HG03108 (cell line): Measurements from ENCODE around the gene RASSF5.
"Not testable (repeated sequence)": the region's sequence is repeated elsewhere in the genome, so short reads cannot be mapped to it uniquely, and the experiment has no call there.

Experiments used
- ATAC-seq: cut with Tn5 transposase; IDR thresholded peaks from one replicate; pipeline ENCODE4 v1.9.1; 2021; ENCODE audit warnings: moderate library complexity; ENCODE audit not compliant: unreplicated experiment

Gene RASSF5

GRCh38 chr1:206476591-206476990, 30.7 kb upstream of the RASSF5 start:
- ATAC-seq, result no peak

GRCh38 chr1:206477110-206477509, 30.2 kb upstream of the RASSF5 start:
- no peak for ATAC-seq

- no peak for ATAC-seq
Observed at GRCh38 chr1:206477581-206478380, 29.6 kb upstream of the RASSF5 start.

GRCh38 chr1:206478746-206479145, 28.6 kb upstream of the RASSF5 start:
- no peak for ATAC-seq

- ATAC-seq, result no peak
Observed at GRCh38 chr1:206479183-206480125, 27.9 kb upstream of the RASSF5 start.

- no peak for ATAC-seq
Observed at GRCh38 chr1:206480211-206480610, 27.1 kb upstream of the RASSF5 start.

GRCh38 chr1:206482611-206483010, 24.7 kb upstream of the RASSF5 start:
- no peak for ATAC-seq

- not testable (repeated sequence) for ATAC-seq
Observed at GRCh38 chr1:206483864-206484263, 23.5 kb upstream of the RASSF5 start.

GRCh38 chr1:206484901-206485300, 22.4 kb upstream of the RASSF5 start:
- no peak for ATAC-seq

GRCh38 chr1:206486995-206487788, 20.1 kb upstream of the RASSF5 start:
- ATAC-seq, result no peak

- no peak for ATAC-seq
Observed at GRCh38 chr1:206487970-206488369, 19.4 kb upstream of the RASSF5 start.

GRCh38 chr1:206488466-206488865, 18.9 kb upstream of the RASSF5 start:
- no peak for ATAC-seq

GRCh38 chr1:206489980-206490770, 17.2 kb upstream of the RASSF5 start:
- no peak for ATAC-seq

- no peak for ATAC-seq
Observed at GRCh38 chr1:206490771-206491405, 16.4 kb upstream of the RASSF5 start.

GRCh38 chr1:206491616-206492015, 15.7 kb upstream of the RASSF5 start:
- no peak for ATAC-seq

GRCh38 chr1:206492589-206492988, 14.7 kb upstream of the RASSF5 start:
- ATAC-seq, result no peak

- ATAC-seq, result no peak
Observed at GRCh38 chr1:206493279-206493678, 14.1 kb upstream of the RASSF5 start.

- ATAC-seq, result no peak
Observed at GRCh38 chr1:206495011-206495461, 12.3 kb upstream of the RASSF5 start.

- peak; percentile 21 for ATAC-seq
Observed at GRCh38 chr1:206495493-206496046, 11.8 kb upstream of the RASSF5 start.
